Measurements from ENCODE around the gene KAZALD1.

KAZALD1 gene, protein sequence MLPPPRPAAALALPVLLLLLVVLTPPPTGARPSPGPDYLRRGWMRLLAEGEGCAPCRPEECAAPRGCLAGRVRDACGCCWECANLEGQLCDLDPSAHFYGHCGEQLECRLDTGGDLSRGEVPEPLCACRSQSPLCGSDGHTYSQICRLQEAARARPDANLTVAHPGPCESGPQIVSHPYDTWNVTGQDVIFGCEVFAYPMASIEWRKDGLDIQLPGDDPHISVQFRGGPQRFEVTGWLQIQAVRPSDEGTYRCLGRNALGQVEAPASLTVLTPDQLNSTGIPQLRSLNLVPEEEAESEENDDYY

GRCh38 chr10:101061624-101062231 lies at the start of gene KAZALD1:
Gene KAZALD1, plus strand, starts transcription at chr10:101061989. Its CDS starts 604 bp downstream, at chr10:101062593.
- DNase-seq, result no peak

GRCh38 chr10:101012525-101013364 lies 49.0 kb upstream of the KAZALD1 start:
- DNase-seq, result peak; percentile 82

GRCh38 chr10:101013365-101013825 lies 48.4 kb upstream of the KAZALD1 start:
- no peak for DNase-seq

DNA sequence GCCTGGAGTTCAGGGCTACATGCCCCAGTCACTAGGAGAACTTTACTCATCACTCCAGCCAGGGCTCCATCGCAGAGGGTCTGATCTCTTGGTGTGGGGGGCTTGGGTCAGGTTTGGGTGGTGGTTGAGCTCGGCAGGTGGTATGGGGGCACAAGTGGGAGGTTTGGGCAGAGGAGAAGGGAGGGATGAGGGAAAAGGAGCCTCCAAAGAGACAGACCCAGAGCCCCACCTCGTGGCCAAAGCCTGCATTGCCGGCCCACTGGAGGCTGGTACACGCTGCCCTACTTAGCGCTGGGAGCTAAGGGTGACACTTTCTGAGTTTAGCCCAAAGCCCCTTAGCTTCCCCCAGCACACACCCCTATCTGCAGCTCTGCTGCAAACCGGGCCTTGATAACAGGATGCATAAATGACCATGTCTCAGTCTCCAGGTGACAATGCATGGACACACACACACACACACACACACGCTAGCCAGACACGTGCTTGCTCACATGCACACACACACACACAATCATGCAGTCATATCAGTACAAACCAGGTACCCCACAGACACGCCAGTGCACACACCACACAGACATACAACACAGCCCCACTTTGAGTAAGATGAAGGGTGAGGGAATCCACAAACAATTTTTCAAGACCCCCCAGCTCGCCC lies 47.4 kb upstream of the KAZALD1 start:
- DNase-seq, result peak; percentile 74

GRCh38 chr10:101014966-101015581 lies 46.7 kb upstream of the KAZALD1 start:
- peak; percentile 22 for DNase-seq

DNA sequence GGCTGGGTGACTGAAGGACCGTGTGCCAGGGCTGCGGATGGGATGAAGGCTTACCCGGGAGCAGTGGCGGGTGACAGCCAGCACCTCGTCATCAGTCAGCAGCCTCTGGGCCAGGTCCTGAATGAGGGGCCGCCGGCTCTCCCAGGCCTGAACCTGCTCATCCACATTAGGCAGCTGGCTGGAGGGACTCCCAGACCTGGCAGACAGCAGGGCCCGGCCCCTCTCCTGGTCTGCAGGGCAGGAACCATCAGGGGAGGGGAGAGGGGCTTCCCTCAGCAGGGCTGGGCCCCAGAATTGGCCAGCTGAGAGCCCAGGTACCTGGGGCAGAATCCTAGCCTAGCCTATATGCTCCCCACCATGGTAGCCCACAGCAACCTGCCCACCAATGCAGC lies 46.2 kb upstream of the KAZALD1 start:
- no peak for DNase-seq

DNA sequence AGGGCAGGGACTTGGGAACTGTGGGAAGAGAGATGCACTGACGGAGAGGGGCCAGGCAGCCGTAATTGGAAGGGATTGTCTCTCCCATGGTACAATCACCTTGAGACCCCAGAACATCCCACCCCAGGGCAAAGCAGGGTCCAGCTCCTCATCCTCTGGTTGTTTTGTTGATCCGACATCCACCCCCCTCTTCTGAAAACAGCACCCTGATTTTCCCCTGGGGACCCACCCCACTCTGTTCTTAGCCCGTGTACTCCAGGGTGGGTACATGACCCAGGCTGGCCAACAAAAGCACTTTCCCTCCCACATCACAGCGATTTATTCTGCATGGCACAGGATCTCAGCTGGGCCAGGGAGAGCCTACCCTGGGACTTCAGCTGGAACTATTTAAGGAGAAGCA lies 45.0 kb upstream of the KAZALD1 start:
- no peak for DNase-seq

GRCh38 chr10:101018118-101018599 lies 43.6 kb upstream of the KAZALD1 start:
- DNase-seq, result no peak

GRCh38 chr10:101018600-101019439 lies 43.0 kb upstream of the KAZALD1 start:
- DNase-seq, result peak; percentile 79

- no peak for DNase-seq
These were observed 42.4 kb upstream of the KAZALD1 start for GRCh38 chr10:101019440-101019703.

DNA sequence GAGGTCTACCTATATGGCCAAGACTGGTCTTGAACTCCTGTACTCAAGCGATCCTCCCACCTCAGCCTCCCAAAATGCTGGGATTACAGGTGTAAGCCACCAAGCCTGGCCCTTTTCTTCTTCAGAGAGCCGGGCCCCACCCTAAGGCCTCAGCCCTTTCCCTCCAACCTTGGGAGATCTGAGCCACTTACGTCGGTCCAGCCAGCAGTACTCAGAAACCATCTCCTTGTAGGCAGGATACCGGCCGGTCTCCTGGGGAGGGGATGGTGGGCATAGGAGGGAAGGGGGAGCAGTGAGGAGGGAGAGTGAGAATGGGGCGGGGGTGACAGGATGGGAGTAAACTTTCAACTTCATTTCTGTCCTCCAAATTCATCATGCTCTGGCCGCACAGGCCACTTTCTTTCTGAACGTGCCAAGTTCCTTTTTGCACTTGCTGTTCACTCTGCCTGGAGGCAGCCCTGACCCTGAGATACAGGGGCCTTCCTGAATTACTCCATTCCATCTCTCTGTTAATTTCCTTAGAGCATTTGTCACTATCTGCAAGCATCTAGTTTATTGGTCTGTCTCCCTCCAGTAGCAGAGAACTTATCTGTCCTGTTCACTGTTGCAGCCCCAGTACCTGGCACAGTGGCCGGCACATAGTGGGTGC lies 41.2 kb upstream of the KAZALD1 start:
- DNase-seq, result no peak

GRCh38 chr10:101021239-101021638 lies 40.5 kb upstream of the KAZALD1 start:
- DNase-seq, result no peak

DNA sequence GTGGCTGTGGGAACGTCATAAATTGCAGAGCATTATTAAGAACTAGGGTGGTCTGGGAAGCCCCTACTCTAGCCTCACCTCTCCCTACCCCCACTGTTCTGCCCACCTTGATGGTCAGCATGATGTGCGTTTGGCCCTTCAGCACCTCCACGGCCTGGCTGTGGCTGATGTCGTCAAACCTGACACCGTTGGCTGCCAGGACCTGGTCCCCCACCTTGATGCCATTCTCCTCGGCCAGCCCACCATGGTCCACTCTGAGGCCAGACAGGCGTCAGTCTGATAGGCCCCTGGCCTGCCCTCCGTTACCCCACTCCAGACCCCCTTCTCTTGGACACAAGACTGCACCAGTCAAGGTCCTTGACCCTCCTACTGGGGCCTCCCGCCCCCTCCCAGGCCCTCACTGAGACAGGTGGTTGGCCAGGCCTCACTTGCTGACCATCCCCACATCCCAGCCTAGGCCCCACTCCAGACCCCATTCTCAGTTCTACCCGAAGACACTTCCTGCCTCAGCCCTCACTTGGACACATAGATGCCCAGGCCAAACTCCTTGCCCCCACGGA lies 40.0 kb upstream of the KAZALD1 start:
- DNase-seq, result no peak

DNA sequence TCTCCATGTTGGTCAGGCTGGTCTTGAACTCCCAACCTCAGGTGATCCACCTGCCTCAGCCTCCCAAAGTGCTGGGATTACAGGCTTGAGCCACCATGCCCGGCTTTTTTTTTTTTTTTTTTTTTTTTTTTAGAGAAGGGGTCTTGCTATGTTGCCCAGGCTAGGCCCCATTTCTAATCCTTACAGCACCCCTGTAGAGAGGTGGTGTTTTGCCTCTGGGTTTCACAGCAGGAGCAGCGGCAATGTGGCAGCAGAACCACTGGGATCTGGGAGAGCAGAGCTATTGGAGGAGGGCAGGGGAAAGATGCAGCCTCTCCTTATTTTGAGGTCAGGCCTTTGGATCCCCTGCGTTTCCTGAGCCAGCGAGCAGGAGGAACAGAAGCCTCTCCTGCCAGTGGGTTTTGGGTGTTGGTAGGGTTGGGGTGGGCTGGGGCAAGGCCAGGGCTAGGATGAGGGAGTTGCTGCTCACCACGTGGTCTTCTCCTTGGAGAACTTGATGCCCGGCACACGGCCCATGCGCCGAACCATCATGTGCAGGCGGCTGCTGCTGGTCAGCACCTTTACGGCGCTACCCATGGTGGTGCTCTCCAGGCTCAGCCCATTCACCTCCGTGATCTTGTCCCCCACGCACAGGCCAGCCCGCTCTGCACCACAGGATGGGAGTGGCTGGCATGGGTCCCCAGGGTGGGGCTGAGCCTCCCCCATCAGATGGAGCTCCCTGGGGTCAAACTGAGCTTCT lies 38.7 kb upstream of the KAZALD1 start:
- no peak for DNase-seq

GRCh38 chr10:101027106-101027720 lies 34.6 kb upstream of the KAZALD1 start:
- DNase-seq, result no peak

DNA sequence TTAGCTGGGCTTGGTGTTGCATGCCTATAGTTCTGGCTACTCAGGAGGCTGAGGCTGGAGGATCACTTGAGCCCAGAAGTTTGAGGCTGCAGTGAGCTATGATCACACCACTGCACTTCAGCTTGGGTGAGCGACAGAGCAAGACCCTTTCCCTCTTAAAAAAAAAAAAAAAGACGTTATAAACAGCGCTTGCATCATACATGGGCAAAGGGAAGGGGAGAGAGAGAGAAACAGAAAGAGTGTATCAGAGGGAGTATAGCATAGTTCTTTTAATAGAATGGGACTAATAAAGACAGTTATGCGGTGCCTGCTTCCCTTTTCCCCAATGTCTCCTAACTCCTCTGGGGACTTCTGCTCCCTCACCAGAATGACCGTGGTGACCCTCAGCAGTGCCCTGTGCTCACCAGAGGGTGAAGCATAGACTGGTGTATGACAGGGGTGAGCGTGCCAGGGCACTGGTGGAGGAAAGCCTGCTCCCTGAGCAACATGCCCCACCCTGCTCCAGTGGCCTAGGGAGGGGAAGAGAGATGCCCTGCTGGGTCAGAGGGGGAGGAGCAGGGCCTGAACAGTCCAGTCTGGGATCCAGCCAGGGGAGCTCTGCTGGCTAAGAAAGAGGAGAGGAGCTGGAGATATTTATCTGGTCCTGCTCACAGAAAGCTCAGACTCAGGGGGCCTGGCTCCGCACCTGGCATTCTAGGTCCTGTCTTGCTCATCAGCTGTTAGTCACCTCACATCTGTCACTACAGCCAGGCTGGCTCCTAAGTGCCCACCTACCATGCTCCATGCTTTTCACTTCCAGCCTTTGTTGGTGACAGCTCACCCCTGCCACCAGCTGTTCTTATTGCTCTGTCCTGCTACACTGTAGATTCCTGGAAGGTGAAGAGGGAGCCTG lies 33.1 kb upstream of the KAZALD1 start:
- DNase-seq, result no peak

DNA sequence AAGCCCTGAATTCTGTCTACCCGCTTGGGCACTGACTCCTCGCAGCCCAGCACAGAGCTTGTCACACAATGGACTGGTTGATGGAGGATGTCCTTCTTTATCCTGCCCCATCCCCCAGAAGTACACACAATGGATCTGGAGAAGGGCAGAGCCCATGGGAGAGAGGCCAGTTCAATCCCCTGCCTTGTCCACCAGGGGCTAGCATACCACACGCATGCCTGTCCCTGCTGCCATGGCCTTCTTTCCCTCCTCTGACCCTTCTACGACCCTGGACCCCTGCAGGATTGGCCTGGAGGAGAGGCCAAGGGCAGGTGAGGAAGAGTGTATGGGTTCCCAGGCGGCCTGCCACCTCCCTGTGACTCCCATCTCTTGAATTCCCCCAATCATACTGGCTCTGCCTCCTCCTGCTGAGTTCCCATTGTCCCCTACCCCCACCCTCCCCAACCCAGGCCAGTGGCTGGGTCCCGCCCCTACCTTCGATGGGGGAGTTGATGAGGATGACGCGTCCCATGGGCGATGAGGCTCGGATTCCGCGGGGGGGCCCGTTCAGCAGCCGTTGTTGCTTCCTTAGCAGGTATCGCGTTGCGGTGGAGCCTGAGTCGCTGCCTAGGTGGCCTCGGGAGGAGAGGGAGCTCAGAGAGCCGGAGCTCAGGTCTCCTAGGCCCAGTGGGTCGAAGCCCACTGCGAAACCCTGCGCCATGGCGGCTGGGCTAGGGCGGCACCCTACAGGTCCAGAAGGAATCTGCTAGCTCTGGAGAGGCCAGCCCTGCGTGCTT lies 32.1 kb upstream of the KAZALD1 start:
- no peak for DNase-seq
